ENCODE data around the gene MOB3C. TPM values are rescaled to one million over a fixed set of nuclear protein-coding genes. Genes with fewer than 3 reads are reported as not detected.
"Not testable (repeated sequence)": the region's sequence is repeated elsewhere in the genome, so short reads cannot be mapped to it uniquely, and the experiment has no call there.

Gene MOB3C
- total RNA-seq, result 10 to 100 TPM; 21.0 to 23.8 TPM

GRCh38 chr1:46616277-46617107 lies at the start of gene MOB3C:
Gene MOB3C, minus strand, starts transcription at chr1:46616811. Its CDS starts 3,490 bp downstream, at chr1:46613321.
- peaks cover 2% of the 10 kb centered on the region for H3K36me3 Mint-ChIP-seq
- no peaks in the 10 kb centered on the region for H3K9me3 Mint-ChIP-seq
- ATAC-seq (ENCODE audit: low read depth) (peak; percentile 72), DNase-seq (peak; percentile 75)
- peak within 1 kb of the TSS; percentile 95 for H3K4me3 Mint-ChIP-seq
- peaks cover 51% of the 10 kb centered on the region for H3K4me1 Mint-ChIP-seq
- H3K27me3 Mint-ChIP-seq, result peaks cover 2% of the 10 kb centered on the region
- POLR2A ChIA-PET, result interaction anchor here (1.1 to 5.2 kb wide), 6 partner anchors 12 to 103 kb away, joined by 4 to 91 read pairs (median 7); partner anchors contain the start of genes ATPAF1, EFCAB14 and MKNK1
- H3K27ac Mint-ChIP-seq, result peak within 1 kb of the TSS; percentile 90

GRCh38 chr1:46665983-46666382 lies 49.4 kb upstream of the MOB3C start:
- H3K36me3 Mint-ChIP-seq, result peaks cover 13% of the 10 kb centered on the region
- ATAC-seq (ENCODE audit: low read depth), result no peak

GRCh38 chr1:46662919-46663318 lies 46.3 kb upstream of the MOB3C start:
- H3K36me3 Mint-ChIP-seq, result peaks cover 15% of the 10 kb centered on the region
- ATAC-seq (ENCODE audit: low read depth); DNase-seq; H3K27ac Mint-ChIP-seq; H3K4me3 Mint-ChIP-seq; POLR2A ChIA-PET; H3K27me3 Mint-ChIP-seq; H3K9me3 Mint-ChIP-seq: not testable (repeated sequence)
- peaks cover 26% of the 10 kb centered on the region for H3K4me1 Mint-ChIP-seq

More at GRCh38 chr1:46665983-46666382, 49.4 kb upstream of the MOB3C start:
- POLR2A ChIA-PET, result no interaction called here
- peak overlapping the region; percentile 93 for H3K4me3 Mint-ChIP-seq
- H3K27me3 Mint-ChIP-seq, result no peaks in the 10 kb centered on the region
- peaks cover 14% of the 10 kb centered on the region for H3K4me1 Mint-ChIP-seq
- no peak overlapping the region for H3K27ac Mint-ChIP-seq
- no peak for DNase-seq
- no peaks in the 10 kb centered on the region for H3K9me3 Mint-ChIP-seq

- H3K9me3 Mint-ChIP-seq; DNase-seq; H3K4me3 Mint-ChIP-seq; H3K27me3 Mint-ChIP-seq; H3K27ac Mint-ChIP-seq; ATAC-seq (ENCODE audit: low read depth); POLR2A ChIA-PET: not testable (repeated sequence)
- peaks cover 14% of the 10 kb centered on the region for H3K4me1 Mint-ChIP-seq
- peaks cover 27% of the 10 kb centered on the region for H3K36me3 Mint-ChIP-seq
These were observed 43.5 kb upstream of the MOB3C start for GRCh38 chr1:46660116-46660515.

GRCh38 chr1:46659307-46659870 lies 42.8 kb upstream of the MOB3C start:
- H3K4me1 Mint-ChIP-seq, result peaks cover 14% of the 10 kb centered on the region
- no peak overlapping the region for H3K4me3 Mint-ChIP-seq
- DNase-seq, result no peak
- H3K27me3 Mint-ChIP-seq, result no peaks in the 10 kb centered on the region
- POLR2A ChIA-PET, result no interaction called here
- H3K36me3 Mint-ChIP-seq, result peaks cover 29% of the 10 kb centered on the region
- peaks cover 5% of the 10 kb centered on the region for H3K9me3 Mint-ChIP-seq
- no peak for ATAC-seq (ENCODE audit: low read depth)
- H3K27ac Mint-ChIP-seq, result no peak overlapping the region

- peaks cover 27% of the 10 kb centered on the region for H3K36me3 Mint-ChIP-seq
- ATAC-seq (ENCODE audit: low read depth), result no peak
These were observed 41.2 kb upstream of the MOB3C start for GRCh38 chr1:46657775-46658174.

GRCh38 chr1:46656643-46657042 lies 40.0 kb upstream of the MOB3C start:
- Mint-ChIP-seq H3K27me3 (no peaks in the 10 kb centered on the region), H3K4me3 (no peak overlapping the region), H3K9me3 (peaks cover 5% of the 10 kb centered on the region), H3K36me3 (peaks cover 31% of the 10 kb centered on the region), H3K27ac (no peak overlapping the region), H3K4me1 (peaks cover 14% of the 10 kb centered on the region)
- POLR2A ChIA-PET, result no interaction called here
- DNase-seq (no peak), ATAC-seq (ENCODE audit: low read depth) (no peak)

More at GRCh38 chr1:46657775-46658174, 41.2 kb upstream of the MOB3C start:
- Mint-ChIP-seq H3K27me3 (no peaks in the 10 kb centered on the region), H3K9me3 (peaks cover 5% of the 10 kb centered on the region), H3K4me1 (peaks cover 14% of the 10 kb centered on the region), H3K27ac (no peak overlapping the region), H3K4me3 (no peak overlapping the region)
- DNase-seq, result no peak
- POLR2A ChIA-PET, result no interaction called here

GRCh38 chr1:46655848-46656247 lies 39.2 kb upstream of the MOB3C start:
- peaks cover 14% of the 10 kb centered on the region for H3K4me1 Mint-ChIP-seq
- no peak overlapping the region for H3K27ac Mint-ChIP-seq
- H3K27me3 Mint-ChIP-seq, result no peaks in the 10 kb centered on the region
- ATAC-seq (ENCODE audit: low read depth) (no peak), DNase-seq (no peak)
- POLR2A ChIA-PET, result no interaction called here
- H3K4me3 Mint-ChIP-seq, result no peak overlapping the region
- peaks cover 5% of the 10 kb centered on the region for H3K9me3 Mint-ChIP-seq
- H3K36me3 Mint-ChIP-seq, result peaks cover 34% of the 10 kb centered on the region

GRCh38 chr1:46654698-46655097 lies 38.1 kb upstream of the MOB3C start:
- H3K27ac Mint-ChIP-seq; DNase-seq; H3K9me3 Mint-ChIP-seq; H3K4me3 Mint-ChIP-seq; ATAC-seq (ENCODE audit: low read depth); H3K27me3 Mint-ChIP-seq; H3K4me1 Mint-ChIP-seq; POLR2A ChIA-PET: not testable (repeated sequence)
- peaks cover 45% of the 10 kb centered on the region for H3K36me3 Mint-ChIP-seq

GRCh38 chr1:46654012-46654411 lies 37.4 kb upstream of the MOB3C start:
- DNase-seq (no peak), ATAC-seq (ENCODE audit: low read depth) (no peak)
- H3K36me3 Mint-ChIP-seq, result peaks cover 50% of the 10 kb centered on the region
- H3K4me3 Mint-ChIP-seq, result no peak overlapping the region
- peaks cover 2% of the 10 kb centered on the region for H3K4me1 Mint-ChIP-seq
- peaks cover 9% of the 10 kb centered on the region for H3K9me3 Mint-ChIP-seq
- POLR2A ChIA-PET, result no interaction called here
- H3K27ac Mint-ChIP-seq, result no peak overlapping the region
- no peaks in the 10 kb centered on the region for H3K27me3 Mint-ChIP-seq

GRCh38 chr1:46653405-46653958 lies 36.9 kb upstream of the MOB3C start:
- POLR2A ChIA-PET, result no interaction called here
- Mint-ChIP-seq H3K36me3 (peaks cover 53% of the 10 kb centered on the region), H3K27ac (no peak overlapping the region), H3K9me3 (peaks cover 9% of the 10 kb centered on the region), H3K4me3 (no peak overlapping the region), H3K4me1 (peaks cover 2% of the 10 kb centered on the region), H3K27me3 (no peaks in the 10 kb centered on the region)
- DNase-seq (no peak), ATAC-seq (ENCODE audit: low read depth) (no peak)

- Mint-ChIP-seq H3K4me3 (no peak overlapping the region), H3K36me3 (peaks cover 52% of the 10 kb centered on the region), H3K4me1 (no peaks in the 10 kb centered on the region), H3K27ac (no peak overlapping the region), H3K9me3 (peaks cover 10% of the 10 kb centered on the region), H3K27me3 (no peaks in the 10 kb centered on the region)
- no peak for ATAC-seq (ENCODE audit: low read depth)
- DNase-seq, result no peak
- POLR2A ChIA-PET, result no interaction called here
These were observed 35.9 kb upstream of the MOB3C start for GRCh38 chr1:46652321-46653100.

- H3K4me1 Mint-ChIP-seq; H3K4me3 Mint-ChIP-seq; ATAC-seq (ENCODE audit: low read depth); H3K27ac Mint-ChIP-seq; POLR2A ChIA-PET; DNase-seq; H3K27me3 Mint-ChIP-seq: not testable (repeated sequence)
- peaks cover 14% of the 10 kb centered on the region for H3K9me3 Mint-ChIP-seq
- H3K36me3 Mint-ChIP-seq, result peaks cover 62% of the 10 kb centered on the region
These were observed 34.5 kb upstream of the MOB3C start for GRCh38 chr1:46651152-46651551.
